ENCODE measurements around the gene CYS1.

DNA sequence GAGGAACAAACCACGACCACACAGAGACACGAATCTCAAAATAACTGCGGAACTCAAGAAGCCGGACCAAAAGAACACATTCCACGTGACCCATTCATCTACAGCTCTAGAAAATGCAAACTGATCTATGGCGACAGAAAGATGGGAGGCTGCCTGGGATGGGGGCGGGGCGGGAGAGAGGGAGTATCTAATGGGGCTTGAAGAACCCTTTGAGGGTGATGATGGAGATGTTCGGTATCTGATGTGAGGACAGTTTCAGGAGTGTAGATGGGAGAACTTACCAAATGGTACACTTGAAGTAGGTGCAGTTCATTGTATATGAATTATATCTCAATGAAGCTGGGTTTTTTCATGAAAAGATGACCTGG is 71.4 kb downstream of the CYS1 start:
- TF ChIP-seq, protein P1, sequence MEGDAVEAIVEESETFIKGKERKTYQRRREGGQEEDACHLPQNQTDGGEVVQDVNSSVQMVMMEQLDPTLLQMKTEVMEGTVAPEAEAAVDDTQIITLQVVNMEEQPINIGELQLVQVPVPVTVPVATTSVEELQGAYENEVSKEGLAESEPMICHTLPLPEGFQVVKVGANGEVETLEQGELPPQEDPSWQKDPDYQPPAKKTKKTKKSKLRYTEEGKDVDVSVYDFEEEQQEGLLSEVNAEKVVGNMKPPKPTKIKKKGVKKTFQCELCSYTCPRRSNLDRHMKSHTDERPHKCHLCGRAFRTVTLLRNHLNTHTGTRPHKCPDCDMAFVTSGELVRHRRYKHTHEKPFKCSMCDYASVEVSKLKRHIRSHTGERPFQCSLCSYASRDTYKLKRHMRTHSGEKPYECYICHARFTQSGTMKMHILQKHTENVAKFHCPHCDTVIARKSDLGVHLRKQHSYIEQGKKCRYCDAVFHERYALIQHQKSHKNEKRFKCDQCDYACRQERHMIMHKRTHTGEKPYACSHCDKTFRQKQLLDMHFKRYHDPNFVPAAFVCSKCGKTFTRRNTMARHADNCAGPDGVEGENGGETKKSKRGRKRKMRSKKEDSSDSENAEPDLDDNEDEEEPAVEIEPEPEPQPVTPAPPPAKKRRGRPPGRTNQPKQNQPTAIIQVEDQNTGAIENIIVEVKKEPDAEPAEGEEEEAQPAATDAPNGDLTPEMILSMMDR (conservative IDR thresholded peaks at IDR 0.05 in 1 of 2, IDR thresholded peaks at IDR 0.05 in 1 of 2; ENCODE audit: extremely low read depth in 1 of 2, insufficient read depth in 1 of 2, low read depth in 1 of 2, low read length in 2 of 2): no peak
- TF ChIP-seq EZH2 (IDR thresholded peaks at IDR 0.05; ENCODE audit: borderline replicate concordance, low read length): no peak
